T-helper 2 cell treated with Interferon-gamma antibody and Interleukin-4, amounts not matched to agents 5 μg/mL and 100 μg/mL, for 36 hours (primary cell): Measurements from ENCODE around the gene CHST4.
A peak's percentile ranks its signal among the peaks of the same experiment; 100 is the strongest.

ENCODE experiments used
- DNase-seq: peaks from one replicate; pipeline ENCODE4 v3.0.0; 2021; ENCODE audit warnings: low spot score
- H3K27ac Mint-ChIP-seq: one replicate; pipeline ENCODE4 v1.8.0; 2021; ENCODE audit warnings: mild to moderate bottlenecking, mixed read lengths
- H3K27me3 Mint-ChIP-seq: one replicate; pipeline ENCODE4 v1.8.0; 2021; ENCODE audit warnings: low read depth, mixed read lengths
- H3K36me3 Mint-ChIP-seq: one replicate; pipeline ENCODE4 v1.8.0; 2021; ENCODE audit warnings: low read depth, mixed read lengths
- H3K4me1 Mint-ChIP-seq: one replicate; pipeline ENCODE4 v1.8.0; 2021; ENCODE audit warnings: low read depth, mixed read lengths
- H3K4me3 Mint-ChIP-seq: one replicate; pipeline ENCODE4 v1.8.0; 2022; ENCODE audit warnings: mild to moderate bottlenecking, moderate library complexity, mixed read lengths
- H3K9me3 Mint-ChIP-seq: one replicate; pipeline ENCODE4 v1.8.0; 2021; ENCODE audit warnings: mixed read lengths

CHST4 gene

GRCh38 chr16:71526111-71526631, at the start of gene CHST4:
Gene CHST4, plus strand, starts transcription at chr16:71526426. Its CDS starts 10,252 bp downstream, at chr16:71536678.
- Mint-ChIP-seq H3K4me3 (no peak within 1 kb of the TSS), H3K27ac (no peak within 1 kb of the TSS), H3K36me3 (no peaks in the 10 kb centered on the region), H3K9me3 (no peaks in the 10 kb centered on the region), H3K4me1 (peaks cover 5% of the 10 kb centered on the region), H3K27me3 (peaks cover 14% of the 10 kb centered on the region)
- no peak for DNase-seq

- Mint-ChIP-seq H3K27me3 (no peaks in the 10 kb centered on the region), H3K4me1 (no peaks in the 10 kb centered on the region), H3K4me3 (peak overlapping the region; percentile 13), H3K36me3 (no peaks in the 10 kb centered on the region), H3K9me3 (no peaks in the 10 kb centered on the region), H3K27ac (peak overlapping the region; percentile 66)
- no peak for DNase-seq
Observed at GRCh38 chr16:71476457-71477124, 49.6 kb upstream of the CHST4 start.

GRCh38 chr16:71479420-71479819, 46.8 kb upstream of the CHST4 start:
- Mint-ChIP-seq H3K4me3 (no peak overlapping the region), H3K36me3 (no peaks in the 10 kb centered on the region), H3K27me3 (no peaks in the 10 kb centered on the region), H3K9me3 (no peaks in the 10 kb centered on the region), H3K27ac (no peak overlapping the region), H3K4me1 (peaks cover 8% of the 10 kb centered on the region)
- DNase-seq = no peak

- Mint-ChIP-seq H3K27me3 (no peaks in the 10 kb centered on the region), H3K36me3 (no peaks in the 10 kb centered on the region), H3K4me1 (peaks cover 9% of the 10 kb centered on the region), H3K27ac (no peak overlapping the region), H3K9me3 (no peaks in the 10 kb centered on the region), H3K4me3 (no peak overlapping the region)
- no peak for DNase-seq
Observed at GRCh38 chr16:71480956-71481355, 45.3 kb upstream of the CHST4 start.

- Mint-ChIP-seq H3K4me3 (no peak overlapping the region), H3K27me3 (no peaks in the 10 kb centered on the region), H3K9me3 (no peaks in the 10 kb centered on the region), H3K27ac (no peak overlapping the region), H3K4me1 (peaks cover 9% of the 10 kb centered on the region), H3K36me3 (no peaks in the 10 kb centered on the region)
- DNase-seq = no peak
Observed at GRCh38 chr16:71482569-71482968, 43.7 kb upstream of the CHST4 start.

- H3K36me3 Mint-ChIP-seq = no peaks in the 10 kb centered on the region
- H3K27ac Mint-ChIP-seq = peak overlapping the region; percentile 79
- peaks cover 9% of the 10 kb centered on the region for H3K4me1 Mint-ChIP-seq
- H3K27me3 Mint-ChIP-seq = no peaks in the 10 kb centered on the region
- no peaks in the 10 kb centered on the region for H3K9me3 Mint-ChIP-seq
- peak overlapping the region; percentile 86 for H3K4me3 Mint-ChIP-seq
- peak; percentile 80 for DNase-seq
Observed at GRCh38 chr16:71484006-71484893, 42.0 kb upstream of the CHST4 start.

GRCh38 chr16:71489122-71489521, 37.1 kb upstream of the CHST4 start, which contains the start of gene ZNF19:
Gene ZNF19, minus strand, starts transcription at chr16:71489324. Its CDS starts 7,210 bp downstream, at chr16:71482114.
- Mint-ChIP-seq H3K27ac (no peak within 1 kb of the TSS), H3K27me3 (peaks cover 3% of the 10 kb centered on the region), H3K9me3 (no peaks in the 10 kb centered on the region), H3K36me3 (no peaks in the 10 kb centered on the region), H3K4me1 (peaks cover 1% of the 10 kb centered on the region), H3K4me3 (no peak within 1 kb of the TSS)
- DNase-seq = no peak

- no peak for DNase-seq
Observed at GRCh38 chr16:71490361-71490760, 35.9 kb upstream of the CHST4 start.

GRCh38 chr16:71491054-71491453, 35.2 kb upstream of the CHST4 start:
- no peak overlapping the region for H3K27ac Mint-ChIP-seq
- H3K9me3 Mint-ChIP-seq = no peaks in the 10 kb centered on the region
- peaks cover 3% of the 10 kb centered on the region for H3K27me3 Mint-ChIP-seq
- H3K4me1 Mint-ChIP-seq = no peaks in the 10 kb centered on the region
- no peak overlapping the region for H3K4me3 Mint-ChIP-seq
- DNase-seq = no peak
- H3K36me3 Mint-ChIP-seq = no peaks in the 10 kb centered on the region

More at GRCh38 chr16:71490361-71490760, 35.9 kb upstream of the CHST4 start:
- no peak overlapping the region for H3K27ac Mint-ChIP-seq
- no peaks in the 10 kb centered on the region for H3K4me1 Mint-ChIP-seq
- no peaks in the 10 kb centered on the region for H3K36me3 Mint-ChIP-seq
- H3K9me3 Mint-ChIP-seq = no peaks in the 10 kb centered on the region
- H3K27me3 Mint-ChIP-seq = peaks cover 3% of the 10 kb centered on the region
- H3K4me3 Mint-ChIP-seq = no peak overlapping the region

GRCh38 chr16:71492786-71493185, 33.4 kb upstream of the CHST4 start:
- Mint-ChIP-seq H3K4me3 (no peak overlapping the region), H3K27me3 (peaks cover 3% of the 10 kb centered on the region), H3K36me3 (no peaks in the 10 kb centered on the region), H3K9me3 (no peaks in the 10 kb centered on the region), H3K27ac (no peak overlapping the region), H3K4me1 (no peaks in the 10 kb centered on the region)
- no peak for DNase-seq

GRCh38 chr16:71493213-71493612, 33.0 kb upstream of the CHST4 start:
- no peak overlapping the region for H3K4me3 Mint-ChIP-seq
- H3K36me3 Mint-ChIP-seq = no peaks in the 10 kb centered on the region
- no peak overlapping the region for H3K27ac Mint-ChIP-seq
- DNase-seq = no peak
- no peaks in the 10 kb centered on the region for H3K4me1 Mint-ChIP-seq
- H3K9me3 Mint-ChIP-seq = no peaks in the 10 kb centered on the region
- H3K27me3 Mint-ChIP-seq = peaks cover 3% of the 10 kb centered on the region

- Mint-ChIP-seq H3K4me3 (no peak overlapping the region), H3K27ac (no peak overlapping the region), H3K9me3 (no peaks in the 10 kb centered on the region), H3K4me1 (no peaks in the 10 kb centered on the region), H3K36me3 (no peaks in the 10 kb centered on the region), H3K27me3 (no peaks in the 10 kb centered on the region)
- DNase-seq = no peak
Observed at GRCh38 chr16:71498031-71498430, 28.2 kb upstream of the CHST4 start.

GRCh38 chr16:71499775-71500364, 26.4 kb upstream of the CHST4 start:
- peak; percentile 30 for DNase-seq
- Mint-ChIP-seq H3K27me3 (no peaks in the 10 kb centered on the region), H3K9me3 (no peaks in the 10 kb centered on the region), H3K4me3 (no peak overlapping the region), H3K4me1 (no peaks in the 10 kb centered on the region), H3K36me3 (no peaks in the 10 kb centered on the region), H3K27ac (no peak overlapping the region)

- H3K27ac Mint-ChIP-seq = no peak overlapping the region
- H3K27me3 Mint-ChIP-seq = peaks cover 3% of the 10 kb centered on the region
- DNase-seq = no peak
- H3K4me1 Mint-ChIP-seq = no peaks in the 10 kb centered on the region
- no peaks in the 10 kb centered on the region for H3K36me3 Mint-ChIP-seq
- no peak overlapping the region for H3K4me3 Mint-ChIP-seq
- H3K9me3 Mint-ChIP-seq = no peaks in the 10 kb centered on the region
Observed at GRCh38 chr16:71500964-71501363, 25.3 kb upstream of the CHST4 start.
